PFSK-1 (cell line): Measurements from ENCODE around the gene CA5B.

Experiments
- FOXP2 ChIP-seq: optimal IDR thresholded peaks from 2 replicates; pipeline ENCODE3; 2011; ENCODE audit warnings: borderline replicate concordance, control low read depth, inconsistent platforms; ENCODE audit not compliant: insufficient read depth; ENCODE audit errors: extremely low read length, extremely low read depth
- POLR2AphosphoS5 ChIP-seq: IDR thresholded peaks from 2 replicates; pipeline ENCODE4 v1.6.1; 2012; ENCODE audit warnings: low read depth, mild to moderate bottlenecking, control low read depth, low read length, moderate library complexity
- REST ChIP-seq, 2 experiments: IDR thresholded peaks; 2 replicates each; pipeline versions ENCODE4 v1.6.1 to v1.8.0; 2011 to 2012; ENCODE audit warnings: low read depth in 2 of 2, low read length in 2 of 2, control low read depth in 1 of 2, inconsistent platforms in 1 of 2, mild to moderate bottlenecking in 1 of 2, moderate library complexity in 1 of 2; ENCODE audit not compliant: insufficient read depth in 1 of 2
- TAF1 ChIP-seq: IDR thresholded peaks from 2 replicates; pipeline ENCODE4 v1.6.1; 2012; ENCODE audit warnings: low read length, control low read depth, borderline replicate concordance; ENCODE audit not compliant: insufficient read depth

- TF ChIP-seq POLR2AphosphoS5, result no peak
- no peak for TF ChIP-seq TAF1
- TF ChIP-seq REST (IDR thresholded peaks at IDR 0.05; ENCODE audit: insufficient read depth in 1 of 2, low read depth in 2 of 2, low read length in 2 of 2), result no peak
- no peak for TF ChIP-seq FOXP2
Observed at GRCh38 chrX:15737190-15737958, 696 bp upstream of the CA5B start.
